AG20443 (cell line): ENCODE data around the gene PLCB1.

Experiments used
- DNase-seq: peaks from one replicate; pipeline ENCODE4 v3.0.0; 2012; ENCODE audit warnings: low spot score, mixed read lengths

The PLCB1 gene

DNA sequence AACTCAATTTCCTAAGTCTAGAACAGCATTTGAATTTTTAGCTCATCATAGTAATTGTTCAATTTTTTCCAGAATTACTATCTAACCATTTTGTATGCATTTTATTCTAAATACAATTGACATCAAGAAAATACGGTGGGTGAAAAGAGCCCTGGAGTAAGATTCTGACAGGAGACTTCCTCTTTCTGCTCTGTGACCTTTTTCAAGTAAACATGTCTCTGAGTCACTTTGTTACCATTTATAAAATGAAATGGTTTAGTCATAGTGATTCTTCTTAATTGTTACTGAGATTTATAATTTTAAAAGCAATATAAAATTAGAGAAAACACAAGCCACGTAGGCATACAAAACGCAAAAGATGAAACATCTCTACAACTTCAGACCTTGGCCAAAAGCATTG lies 80.2 kb downstream of the PLCB1 start:
- DNase-seq, result no peak

GRCh38 chr20:8213270-8213669 lies 81.2 kb downstream of the PLCB1 start:
- DNase-seq, result no peak

DNA sequence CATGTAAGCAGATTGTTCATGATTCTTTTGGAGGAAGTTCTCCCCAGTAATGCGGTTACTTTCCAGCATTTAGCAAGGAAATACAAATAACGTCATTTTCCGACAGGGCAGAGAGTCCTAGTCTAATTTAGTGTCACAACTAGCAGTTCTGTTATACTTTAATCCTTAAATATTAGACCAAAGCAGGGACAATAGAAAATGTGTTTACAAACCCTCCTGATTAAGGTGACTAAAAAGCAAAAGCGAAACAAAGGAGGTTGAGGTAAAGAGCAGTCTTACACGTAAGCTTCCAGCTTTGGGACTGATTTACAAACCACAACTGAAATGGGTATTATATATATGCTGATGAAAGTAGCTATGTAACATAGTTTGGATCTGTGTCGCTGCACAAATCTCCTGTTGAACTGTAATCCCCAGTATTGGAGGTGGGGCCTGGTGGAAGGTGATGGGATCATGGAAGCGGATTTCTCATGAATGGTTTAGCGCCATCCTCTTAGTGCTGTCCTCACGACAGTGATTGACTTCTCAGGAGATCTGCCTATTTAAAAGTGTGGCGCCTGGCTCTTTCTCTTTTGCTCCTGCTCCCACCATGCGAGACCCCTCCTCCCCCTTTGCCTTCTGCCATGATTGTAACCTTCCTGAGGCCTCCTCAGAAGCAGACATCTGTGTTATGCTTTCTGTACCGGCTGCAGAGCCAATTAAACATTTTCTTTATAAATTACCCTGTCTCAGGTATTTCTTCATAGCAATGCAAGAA lies 81.9 kb downstream of the PLCB1 start:
- DNase-seq, result no peak

- DNase-seq, result no peak
These were observed 83.3 kb downstream of the PLCB1 start for GRCh38 chr20:8215361-8215781.

DNA sequence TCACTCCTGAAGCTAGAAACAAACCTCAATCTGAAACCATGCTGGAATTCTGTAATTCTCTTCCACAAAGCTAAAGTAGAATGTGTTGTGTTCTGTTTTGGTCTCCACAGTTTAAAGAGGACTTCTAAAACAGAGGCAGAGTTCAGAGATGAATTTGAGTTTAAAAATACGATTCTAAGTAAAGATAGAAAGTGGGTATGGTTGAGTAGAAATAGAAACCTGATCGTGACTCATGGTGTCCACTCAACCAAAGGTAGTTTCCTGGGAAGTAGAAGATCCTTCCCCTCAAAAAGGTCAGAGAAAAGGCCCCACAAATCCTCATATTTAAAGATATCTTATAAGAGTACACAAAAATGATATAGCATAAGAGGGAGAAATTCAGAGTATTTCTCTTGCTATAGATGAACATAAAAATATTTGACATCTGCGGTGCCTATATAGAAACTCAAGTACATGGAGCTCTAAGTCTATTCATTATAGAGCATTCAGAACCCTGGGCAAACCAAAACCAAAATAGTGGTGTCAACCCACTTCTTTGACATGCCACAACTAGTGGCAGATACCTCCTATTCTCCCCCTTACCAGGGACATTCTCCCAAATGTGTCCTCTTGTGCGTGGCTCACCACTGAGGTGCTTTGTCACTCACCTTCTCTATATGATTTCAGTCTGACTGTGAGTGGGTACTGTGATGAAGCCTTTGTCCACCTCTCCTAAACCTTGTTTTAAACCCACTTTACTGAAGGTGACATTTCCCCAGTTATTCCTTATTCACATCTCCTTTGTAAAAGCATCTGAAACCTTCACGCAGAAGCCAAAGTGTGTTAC lies 84.5 kb downstream of the PLCB1 start:
- DNase-seq, result no peak

GRCh38 chr20:8218861-8219260 lies 86.8 kb downstream of the PLCB1 start:
- peak; percentile 36 for DNase-seq

DNA sequence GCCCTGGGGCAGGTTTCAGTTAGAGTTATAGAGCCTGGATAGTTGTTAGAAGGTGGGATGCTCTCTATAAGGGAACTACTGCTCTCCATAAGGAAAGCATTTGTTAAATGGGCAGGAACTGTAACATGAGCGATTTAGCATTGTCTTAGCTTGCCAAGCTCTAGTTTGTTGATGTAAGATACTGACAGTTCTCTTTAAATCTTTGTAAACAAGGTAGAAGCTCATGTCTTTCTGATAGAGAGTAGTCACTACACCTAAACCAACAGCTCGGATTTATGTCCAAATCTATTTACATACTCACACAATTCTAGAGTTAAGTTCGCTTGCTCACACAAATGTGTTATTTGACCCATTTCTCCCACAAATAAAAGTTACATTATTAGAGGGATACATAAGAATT lies 87.3 kb downstream of the PLCB1 start:
- no peak for DNase-seq

- DNase-seq, result no peak
These were observed 88.7 kb downstream of the PLCB1 start for GRCh38 chr20:8220716-8221115.

- DNase-seq, result no peak
These were observed 89.9 kb downstream of the PLCB1 start for GRCh38 chr20:8221887-8222419.

- peak; percentile 35 for DNase-seq
These were observed 91.2 kb downstream of the PLCB1 start for GRCh38 chr20:8223091-8223870.

DNA sequence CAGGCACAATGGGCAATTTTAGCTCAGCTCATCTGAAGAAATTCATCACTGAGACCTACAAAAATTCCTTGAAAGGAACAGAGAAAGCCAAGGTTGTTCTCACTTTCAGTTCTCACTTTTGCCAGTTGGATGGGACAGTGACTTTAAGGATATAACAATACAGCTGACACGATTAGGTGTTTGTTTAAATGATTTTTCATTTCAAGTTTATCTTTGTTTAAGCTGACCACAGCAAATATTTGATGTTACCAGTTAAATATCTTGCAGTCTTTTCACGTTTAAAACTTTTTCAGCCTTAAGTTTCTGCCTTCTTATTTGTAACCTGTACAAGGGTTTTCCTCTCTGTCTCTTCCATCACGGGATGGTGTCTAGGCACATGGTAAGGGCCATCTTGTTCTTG lies 93.6 kb downstream of the PLCB1 start:
- no peak for DNase-seq

- no peak for DNase-seq
These were observed 94.0 kb downstream of the PLCB1 start for GRCh38 chr20:8226106-8226505.

GRCh38 chr20:8227293-8227692 lies 95.2 kb downstream of the PLCB1 start:
- no peak for DNase-seq

DNA sequence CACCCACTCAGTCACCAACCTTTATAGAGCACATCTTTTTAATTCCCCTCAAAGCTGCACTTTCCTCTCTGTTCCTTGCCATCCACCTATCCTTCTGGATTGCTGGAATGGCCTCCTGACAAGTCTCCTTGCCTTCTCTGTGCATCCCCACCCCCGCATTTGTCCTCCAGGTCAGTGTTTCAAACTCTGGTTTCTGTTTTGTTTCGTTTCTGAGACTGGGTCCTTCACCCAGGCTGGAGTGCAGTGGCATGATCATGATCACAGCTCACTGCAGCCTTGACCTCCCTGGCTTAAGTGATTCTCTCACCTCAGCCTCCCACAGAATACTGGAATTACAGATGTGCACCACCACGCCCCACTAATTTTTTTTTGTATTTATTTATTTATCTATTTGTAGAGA lies 96.2 kb downstream of the PLCB1 start:
- no peak for DNase-seq

GRCh38 chr20:8229090-8229489 lies 97.0 kb downstream of the PLCB1 start:
- no peak for DNase-seq

- DNase-seq, result no peak
These were observed 99.0 kb downstream of the PLCB1 start for GRCh38 chr20:8231038-8231437.

- no peak for DNase-seq
These were observed 100.3 kb downstream of the PLCB1 start for GRCh38 chr20:8232332-8232731.

GRCh38 chr20:8234580-8234979 lies 102.5 kb downstream of the PLCB1 start:
- no peak for DNase-seq

GRCh38 chr20:8242066-8242465 lies 110.0 kb downstream of the PLCB1 start:
- DNase-seq, result peak; percentile 24

GRCh38 chr20:8242827-8243724 lies 111.0 kb downstream of the PLCB1 start:
- DNase-seq, result no peak

- DNase-seq, result peak; percentile 33
These were observed 112.6 kb downstream of the PLCB1 start for GRCh38 chr20:8244637-8245036.
